Effector memory CD4-positive, alpha-beta T cell (primary cell): Measurements from ENCODE around the gene HIGD1B.
"Not testable (repeated sequence)": the region's sequence is repeated elsewhere in the genome, so short reads cannot be mapped to it uniquely, and the experiment has no call there.

Experiments
- DNase-seq, 3 donors: peaks; one replicate each; pipeline ENCODE4 v3.0.0-alpha.2; 2020
- H3K27ac ChIP-seq: 2 replicates; pipeline ENCODE4 v1.7.0; 2013; ENCODE audit warnings: mild to moderate bottlenecking, low read length, moderate library complexity; ENCODE audit not compliant: insufficient read depth, poor library complexity, severe bottlenecking
- H3K27me3 ChIP-seq: replicated peaks from 2 replicates; pipeline ENCODE4 v1.7.0; 2013; ENCODE audit warnings: mild to moderate bottlenecking, low read length; ENCODE audit not compliant: insufficient read depth, control insufficient read depth, poor library complexity, severe bottlenecking
- H3K36me3 ChIP-seq: 2 replicates; pipeline ENCODE4 v1.7.0; 2013; ENCODE audit warnings: mild to moderate bottlenecking, low read length, moderate library complexity; ENCODE audit not compliant: control insufficient read depth, insufficient read depth
- H3K4me1 ChIP-seq: 2 replicates; pipeline ENCODE4 v1.7.0; 2013; ENCODE audit warnings: low read length, mild to moderate bottlenecking; ENCODE audit not compliant: control insufficient read depth, insufficient read depth, poor library complexity, severe bottlenecking
- H3K4me3 ChIP-seq: 2 replicates; pipeline ENCODE4 v1.7.0; 2013; ENCODE audit warnings: low read length, low read depth, mild to moderate bottlenecking; ENCODE audit not compliant: insufficient read depth, poor library complexity, severe bottlenecking
- H3K9me3 ChIP-seq: 2 replicates; pipeline ENCODE4 v1.7.0; 2013; ENCODE audit warnings: mild to moderate bottlenecking, low read length, moderate library complexity; ENCODE audit not compliant: control insufficient read depth

HIGD1B gene

DNA sequence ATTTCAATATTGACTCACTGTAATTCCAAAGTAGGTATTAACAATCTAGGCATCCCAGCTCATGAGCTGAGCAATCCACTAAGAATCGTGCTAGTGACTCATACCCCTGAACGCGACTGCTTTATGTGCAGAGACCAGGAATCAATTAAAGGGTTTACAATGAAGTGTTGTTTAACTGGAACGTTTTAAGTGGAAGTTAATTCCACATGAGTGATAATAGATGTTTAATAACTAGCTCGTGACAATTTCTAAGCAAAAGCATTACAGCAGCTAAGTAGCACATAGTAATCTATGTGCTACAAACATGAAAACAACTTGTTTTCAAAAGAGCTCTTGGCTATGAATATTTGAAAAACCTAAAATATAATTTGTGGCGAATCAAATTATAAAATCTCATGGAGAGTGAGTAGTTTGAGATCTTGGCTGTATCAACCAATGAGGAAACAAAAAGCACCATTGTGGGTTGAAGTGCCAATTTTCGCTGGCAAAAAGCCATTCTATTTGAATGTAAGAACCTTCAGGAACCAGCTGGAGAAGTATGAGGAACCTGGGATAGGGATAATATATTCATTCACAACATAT lies 27.0 kb upstream of the HIGD1B start:
- H3K4me3 ChIP-seq = no peak overlapping the region
- no peaks in the 10 kb centered on the region for H3K36me3 ChIP-seq
- no peaks in the 10 kb centered on the region for H3K9me3 ChIP-seq
- DNase-seq = no peak
- H3K27ac ChIP-seq = no peak overlapping the region
- H3K4me1 ChIP-seq = no peaks in the 10 kb centered on the region
- H3K27me3 ChIP-seq = no peaks in the 10 kb centered on the region

GRCh38 chr17:44825236-44825635 lies 22.4 kb upstream of the HIGD1B start:
- DNase-seq, H3K4me1 ChIP-seq, H3K9me3 ChIP-seq, H3K4me3 ChIP-seq, H3K36me3 ChIP-seq, H3K27ac ChIP-seq: not testable (repeated sequence)
- H3K27me3 ChIP-seq = peaks cover 29% of the 10 kb centered on the region

DNA sequence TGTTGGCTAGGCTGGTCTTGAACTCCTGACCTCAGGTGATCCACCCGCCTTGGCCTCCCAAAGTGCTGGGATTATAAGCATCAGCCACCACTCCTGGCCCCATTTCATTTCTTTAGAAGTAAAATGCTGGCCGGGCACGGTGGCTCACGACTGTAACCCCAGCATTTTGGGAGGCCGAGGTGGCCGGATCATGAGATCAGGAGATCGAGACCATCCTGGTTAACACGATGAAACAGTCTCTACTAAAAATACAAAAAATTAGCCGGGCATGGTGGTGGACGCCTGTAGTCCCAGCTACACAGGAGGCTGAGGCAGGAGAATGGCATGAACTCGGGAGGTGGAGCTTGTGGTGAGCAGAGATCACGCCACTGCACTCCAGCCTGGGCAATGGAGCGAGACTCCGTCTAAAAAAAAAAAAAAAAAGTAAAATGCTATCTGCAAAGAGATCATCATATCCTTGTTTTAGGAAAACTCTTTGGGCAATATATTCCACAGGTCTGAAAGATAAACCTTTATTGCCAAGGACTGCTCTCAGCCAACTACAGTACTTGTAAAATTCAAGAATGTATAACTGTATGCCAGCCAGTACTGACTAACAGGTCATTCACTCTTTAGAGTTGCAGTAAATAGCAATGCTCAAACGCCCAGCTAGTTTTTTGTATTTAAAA lies 21.4 kb upstream of the HIGD1B start:
- Histone ChIP-seq H3K27me3 (peaks cover 40% of the 10 kb centered on the region), H3K4me3 (no peak overlapping the region)

GRCh38 chr17:44827863-44828262 lies 19.8 kb upstream of the HIGD1B start:
- no peak for DNase-seq
- H3K27ac ChIP-seq = no peak overlapping the region
- peaks cover 42% of the 10 kb centered on the region for H3K27me3 ChIP-seq
- peaks cover 6% of the 10 kb centered on the region for H3K4me1 ChIP-seq
- H3K9me3 ChIP-seq = no peaks in the 10 kb centered on the region
- no peak overlapping the region for H3K4me3 ChIP-seq
- no peaks in the 10 kb centered on the region for H3K36me3 ChIP-seq

More for the DNA sequence above, 21.4 kb upstream of the HIGD1B start:
- H3K9me3 ChIP-seq = no peaks in the 10 kb centered on the region
- no peak for DNase-seq
- H3K27ac ChIP-seq = no peak overlapping the region
- no peaks in the 10 kb centered on the region for H3K36me3 ChIP-seq
- peaks cover 6% of the 10 kb centered on the region for H3K4me1 ChIP-seq

- Histone ChIP-seq H3K27ac (no peak overlapping the region), H3K4me1 (peaks cover 6% of the 10 kb centered on the region), H3K27me3 (peaks cover 42% of the 10 kb centered on the region), H3K9me3 (no peaks in the 10 kb centered on the region), H3K36me3 (no peaks in the 10 kb centered on the region), H3K4me3 (peak overlapping the region; percentile 46)
- DNase-seq = no peak
Observed at GRCh38 chr17:44828919-44829522, 18.7 kb upstream of the HIGD1B start.

- no peak within 1 kb of the TSS for H3K27ac ChIP-seq
- H3K9me3 ChIP-seq = no peaks in the 10 kb centered on the region
- no peaks in the 10 kb centered on the region for H3K36me3 ChIP-seq
- H3K27me3 ChIP-seq = peaks cover 42% of the 10 kb centered on the region
- no peak for DNase-seq
- H3K4me3 ChIP-seq = peak within 1 kb of the TSS; percentile 46
- H3K4me1 ChIP-seq = peaks cover 6% of the 10 kb centered on the region
Observed at GRCh38 chr17:44829523-44830358, 17.9 kb upstream of the HIGD1B start, which contains the start of gene GJC1. TSS of gene GJC1 (minus strand) at chr17:44830287. CDS start at chr17:44805817, 24,470 bp downstream.

DNA sequence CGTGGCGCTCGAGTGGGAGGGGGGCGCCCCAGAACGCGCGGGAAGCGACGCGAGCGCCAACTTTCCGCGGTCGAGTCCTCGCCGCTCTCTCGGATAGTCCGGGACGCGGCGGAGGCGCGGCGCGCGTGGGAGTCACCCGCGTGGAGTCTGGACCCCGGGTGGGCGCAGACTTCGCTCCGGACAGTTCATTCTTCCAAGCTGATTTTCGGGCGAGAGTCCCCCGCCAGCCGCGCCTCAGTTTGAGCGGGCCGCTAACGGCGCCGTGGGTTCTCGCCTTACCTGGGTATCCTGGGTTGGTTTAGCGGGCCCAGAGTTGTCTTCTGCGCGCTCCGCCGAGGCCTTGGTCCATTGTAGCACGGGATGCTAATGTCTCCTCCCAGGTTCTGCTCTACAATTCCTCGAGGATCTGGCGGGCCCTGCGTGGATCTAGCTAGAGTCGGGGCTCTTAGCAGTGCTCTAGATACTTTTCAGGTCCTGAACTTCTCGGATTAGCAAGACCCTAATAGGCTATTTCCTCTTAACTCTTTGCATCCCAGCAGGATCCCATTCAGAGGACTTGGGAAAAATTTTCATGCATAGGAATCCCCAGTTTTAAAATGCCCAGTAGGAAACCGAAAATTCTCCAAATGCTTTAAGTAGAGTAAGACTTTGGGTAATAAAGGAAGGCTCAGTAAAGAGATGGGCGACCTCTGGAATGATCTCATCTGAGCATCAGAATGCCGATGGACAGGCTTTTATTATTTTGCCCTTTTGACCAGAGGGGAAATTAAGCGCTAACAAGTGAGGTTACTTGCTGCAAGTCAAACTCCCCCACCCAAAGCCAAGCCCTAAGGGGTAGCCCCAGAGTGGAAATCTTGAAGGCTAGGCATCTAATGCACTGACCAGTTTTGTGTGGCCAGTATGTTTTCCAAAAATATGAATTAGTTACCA lies 17.1 kb upstream of the HIGD1B start:
- Histone ChIP-seq H3K27me3 (peaks cover 42% of the 10 kb centered on the region), H3K36me3 (no peaks in the 10 kb centered on the region), H3K9me3 (no peaks in the 10 kb centered on the region), H3K4me1 (peaks cover 6% of the 10 kb centered on the region), H3K27ac (no peak overlapping the region), H3K4me3 (peak overlapping the region; percentile 39)
- DNase-seq = no peak

DNA sequence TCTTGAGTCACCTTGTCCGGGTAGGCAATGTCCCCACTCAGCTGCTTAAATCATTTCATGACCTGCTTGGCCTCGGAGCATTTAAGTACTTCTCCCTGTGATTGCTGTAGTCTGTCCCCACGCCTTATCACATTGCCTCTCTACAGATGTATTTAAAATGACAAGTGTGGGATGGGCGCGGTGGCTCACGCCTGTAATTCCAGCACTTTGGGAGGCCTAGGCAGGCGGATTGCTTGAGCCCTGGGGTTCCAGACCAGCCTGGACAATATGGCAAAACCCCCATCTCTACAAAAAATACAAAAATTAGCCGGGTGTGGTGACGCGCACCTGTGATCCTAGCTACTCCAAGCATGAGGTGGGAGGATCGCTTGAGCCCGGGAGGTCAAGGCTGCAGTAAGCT lies 16.3 kb upstream of the HIGD1B start:
- no peak for DNase-seq
- peaks cover 42% of the 10 kb centered on the region for H3K27me3 ChIP-seq
- no peak overlapping the region for H3K4me3 ChIP-seq
- no peak overlapping the region for H3K27ac ChIP-seq
- peaks cover 6% of the 10 kb centered on the region for H3K4me1 ChIP-seq
- no peaks in the 10 kb centered on the region for H3K9me3 ChIP-seq
- no peaks in the 10 kb centered on the region for H3K36me3 ChIP-seq

GRCh38 chr17:44832805-44833204 lies 14.9 kb upstream of the HIGD1B start:
- Histone ChIP-seq H3K4me3 (no peak overlapping the region), H3K4me1 (peaks cover 6% of the 10 kb centered on the region), H3K36me3 (no peaks in the 10 kb centered on the region), H3K27ac (no peak overlapping the region), H3K9me3 (no peaks in the 10 kb centered on the region), H3K27me3 (peaks cover 34% of the 10 kb centered on the region)
- no peak for DNase-seq
